Nephron progenitor cell (in vitro differentiated cells): Measurements from ENCODE around the gene LARGE1.

Source experiments
- DNase-seq: peaks from one replicate; pipeline ENCODE4 v3.0.0; 2021
- H3K27ac Mint-ChIP-seq: 2 replicates; pipeline ENCODE4 v1.8.0; 2021; ENCODE audit warnings: mild to moderate bottlenecking, moderate library complexity, mixed read lengths
- H3K27me3 Mint-ChIP-seq: 2 replicates; pipeline ENCODE4 v1.8.0; 2021; ENCODE audit warnings: mild to moderate bottlenecking, low read depth, mixed read lengths; ENCODE audit not compliant: poor library complexity
- H3K36me3 Mint-ChIP-seq: 2 replicates; pipeline ENCODE4 v1.8.0; 2021; ENCODE audit warnings: low read depth, mixed read lengths
- H3K4me1 Mint-ChIP-seq: 2 replicates; pipeline ENCODE4 v1.8.0; 2021; ENCODE audit warnings: mixed read lengths
- H3K4me3 Mint-ChIP-seq: 2 replicates; pipeline ENCODE4 v1.8.0; 2021; ENCODE audit warnings: mild to moderate bottlenecking, moderate library complexity, mixed read lengths
- H3K9me3 Mint-ChIP-seq: 2 replicates; pipeline ENCODE4 v1.8.0; 2021; ENCODE audit warnings: mild to moderate bottlenecking, moderate library complexity, mixed read lengths
- CTCF ChIP-seq: fragments of 200-600 bp; sonication (generic); IDR thresholded peaks from 2 replicates; pipeline ENCODE4 v1.5.0; 2021; ENCODE audit warnings: antibody characterized with exemption

LARGE1 gene

GRCh38 chr22:33539902-33540751 lies 380.1 kb downstream of the LARGE1 start:
- no peak for DNase-seq
- TF ChIP-seq CTCF = no peak
- H3K9me3 Mint-ChIP-seq = no peaks in the 10 kb centered on the region
- peaks cover 10% of the 10 kb centered on the region for H3K36me3 Mint-ChIP-seq
- H3K4me3 Mint-ChIP-seq = no peak overlapping the region
- H3K27me3 Mint-ChIP-seq = peaks cover 6% of the 10 kb centered on the region
- peaks cover 20% of the 10 kb centered on the region for H3K4me1 Mint-ChIP-seq
- H3K27ac Mint-ChIP-seq = no peak overlapping the region

GRCh38 chr22:33539202-33539901 lies 380.9 kb downstream of the LARGE1 start:
- Mint-ChIP-seq H3K27ac (no peak overlapping the region), H3K4me3 (no peak overlapping the region), H3K27me3 (peaks cover 6% of the 10 kb centered on the region), H3K9me3 (no peaks in the 10 kb centered on the region), H3K4me1 (peaks cover 20% of the 10 kb centered on the region), H3K36me3 (peaks cover 10% of the 10 kb centered on the region)
- TF ChIP-seq CTCF = no peak
- DNase-seq = no peak

- Mint-ChIP-seq H3K4me1 (peaks cover 20% of the 10 kb centered on the region), H3K27ac (no peak overlapping the region), H3K4me3 (no peak overlapping the region), H3K36me3 (peaks cover 10% of the 10 kb centered on the region), H3K27me3 (peaks cover 6% of the 10 kb centered on the region), H3K9me3 (no peaks in the 10 kb centered on the region)
- DNase-seq = no peak
- no peak for TF ChIP-seq CTCF
Observed at GRCh38 chr22:33538277-33538885, 381.9 kb downstream of the LARGE1 start.

- TF ChIP-seq CTCF = no peak
- Mint-ChIP-seq H3K4me3 (no peak overlapping the region), H3K36me3 (peaks cover 10% of the 10 kb centered on the region), H3K4me1 (peaks cover 7% of the 10 kb centered on the region), H3K27me3 (peaks cover 6% of the 10 kb centered on the region), H3K27ac (no peak overlapping the region), H3K9me3 (no peaks in the 10 kb centered on the region)
- DNase-seq = no peak
Observed at GRCh38 chr22:33537059-33537458, 383.2 kb downstream of the LARGE1 start.

- no peaks in the 10 kb centered on the region for H3K9me3 Mint-ChIP-seq
- peaks cover 7% of the 10 kb centered on the region for H3K4me1 Mint-ChIP-seq
- peaks cover 6% of the 10 kb centered on the region for H3K27me3 Mint-ChIP-seq
- no peak for TF ChIP-seq CTCF
- H3K27ac Mint-ChIP-seq = no peak overlapping the region
- H3K4me3 Mint-ChIP-seq = no peak overlapping the region
- H3K36me3 Mint-ChIP-seq = peaks cover 14% of the 10 kb centered on the region
- DNase-seq = no peak
Observed at GRCh38 chr22:33535937-33536875, 384.1 kb downstream of the LARGE1 start.
